HG02678 (cell line): ENCODE measurements around the gene MTM1.

Source experiments
- ATAC-seq: cut with Tn5 transposase; IDR thresholded peaks from one replicate; pipeline ENCODE4 v1.9.1; 2021; ENCODE audit warnings: mild to moderate bottlenecking, moderate library complexity; ENCODE audit not compliant: unreplicated experiment

The MTM1 gene

DNA sequence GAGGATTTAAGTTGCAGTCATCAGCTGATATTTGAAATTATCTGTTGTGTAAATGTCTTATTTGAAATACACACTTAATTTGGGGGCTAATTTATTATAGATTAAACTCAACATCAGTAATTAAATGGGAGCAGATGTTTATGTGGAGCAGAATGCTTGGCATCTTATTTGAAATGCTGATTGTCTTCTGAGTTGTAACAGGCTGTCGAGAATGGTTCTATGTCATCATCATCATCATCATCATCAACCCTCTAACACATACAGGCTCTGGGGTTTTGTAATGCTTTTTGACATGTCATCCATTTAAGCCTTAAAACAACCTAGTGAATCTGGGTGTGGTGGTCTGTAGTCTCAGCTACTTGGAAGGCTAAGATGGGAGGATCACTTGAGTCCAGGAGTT lies 133.0 kb downstream of the MTM1 start:
- no peak for ATAC-seq

DNA sequence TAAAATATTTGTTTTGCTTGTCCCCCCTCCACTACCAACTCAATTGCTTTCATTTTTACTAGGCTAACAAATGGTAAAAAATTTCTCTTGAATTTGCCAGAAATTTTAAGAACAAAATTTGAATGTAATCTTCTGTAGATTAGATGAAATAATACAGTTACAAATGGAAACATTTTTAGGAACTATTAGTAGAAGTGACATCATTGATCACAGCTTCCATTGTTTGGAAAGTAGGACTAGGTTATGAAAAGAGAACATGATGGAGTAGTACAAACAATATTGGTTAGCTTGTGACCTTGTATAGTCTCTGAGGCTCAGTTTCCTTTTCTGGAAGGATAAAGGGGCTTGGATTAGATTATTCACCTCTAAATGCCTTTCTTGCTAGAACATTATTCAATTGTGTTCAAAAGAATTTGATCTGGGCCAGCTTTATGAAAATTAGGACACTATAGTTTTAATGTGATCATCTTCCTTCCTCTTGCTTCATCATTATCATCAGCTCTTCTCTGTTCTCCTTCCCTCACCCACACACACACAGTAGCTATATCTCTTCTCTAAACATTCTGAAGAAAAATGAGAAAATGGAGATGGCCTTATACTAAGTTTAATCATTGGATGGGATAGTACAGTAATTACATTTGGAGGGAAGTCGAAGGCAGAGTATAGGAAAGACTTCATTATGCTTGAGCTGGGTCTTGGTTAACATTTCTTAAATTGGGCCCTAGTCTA lies 134.7 kb downstream of the MTM1 start:
- no peak for ATAC-seq

DNA sequence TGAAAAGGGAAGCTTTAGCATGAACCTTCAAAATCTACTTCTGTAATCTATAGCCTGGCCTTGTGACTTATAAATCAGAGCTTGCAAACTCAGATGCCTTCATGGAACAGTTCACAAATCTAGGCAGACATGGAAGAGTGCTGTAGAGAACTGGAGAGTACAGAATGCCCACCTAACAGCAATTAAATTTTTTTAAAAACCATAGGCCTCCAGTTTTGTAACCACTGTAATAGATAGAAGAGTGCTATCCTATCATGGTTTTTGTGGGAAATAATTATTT lies 135.2 kb downstream of the MTM1 start:
- ATAC-seq, result no peak

DNA sequence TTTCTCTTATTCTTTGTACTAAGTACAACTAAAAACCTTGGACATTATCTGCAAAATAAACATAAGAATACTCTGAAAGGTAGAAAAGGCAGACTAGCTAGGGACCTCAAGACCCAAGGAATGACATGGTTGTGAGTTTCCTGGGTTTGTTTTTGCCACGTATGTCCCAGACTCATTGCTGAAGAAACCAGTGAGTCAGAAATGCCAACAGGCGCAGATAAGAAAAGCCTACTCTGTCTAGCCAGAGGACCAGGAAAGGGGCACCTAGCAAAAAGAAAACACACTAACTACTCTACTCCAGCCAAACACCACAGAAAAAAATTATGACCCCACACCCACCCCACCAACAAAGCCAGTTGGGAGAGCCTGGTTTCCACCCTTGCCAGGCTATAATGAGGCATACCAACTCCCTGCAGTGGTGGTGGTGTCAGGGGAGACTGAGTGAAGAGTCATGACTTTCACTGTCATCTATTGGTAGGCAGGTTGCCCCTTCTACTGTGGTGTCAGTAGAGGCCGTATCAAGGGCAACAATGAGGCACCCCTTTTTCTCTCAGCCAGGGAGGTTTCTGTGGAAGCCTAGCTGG lies 135.7 kb downstream of the MTM1 start:
- no peak for ATAC-seq

DNA sequence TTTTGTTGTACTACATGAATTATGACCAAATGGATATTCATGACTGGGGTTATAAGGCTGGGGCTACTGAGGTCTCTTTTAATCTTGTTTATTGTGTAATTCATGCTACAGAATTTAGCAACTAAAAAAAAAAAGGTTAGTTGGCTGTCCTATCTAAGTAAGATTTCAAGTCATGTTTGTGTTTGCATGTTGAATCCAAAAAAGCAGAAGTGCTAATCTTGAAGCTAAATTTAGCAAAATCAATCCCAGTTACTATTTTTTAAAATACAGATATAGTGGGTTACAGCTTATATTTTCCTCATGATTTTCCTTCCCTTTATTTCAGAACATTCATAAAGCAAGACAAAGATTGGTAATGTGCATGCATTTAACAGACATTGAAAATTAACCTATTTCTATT lies 144.2 kb downstream of the MTM1 start:
- no peak for ATAC-seq

DNA sequence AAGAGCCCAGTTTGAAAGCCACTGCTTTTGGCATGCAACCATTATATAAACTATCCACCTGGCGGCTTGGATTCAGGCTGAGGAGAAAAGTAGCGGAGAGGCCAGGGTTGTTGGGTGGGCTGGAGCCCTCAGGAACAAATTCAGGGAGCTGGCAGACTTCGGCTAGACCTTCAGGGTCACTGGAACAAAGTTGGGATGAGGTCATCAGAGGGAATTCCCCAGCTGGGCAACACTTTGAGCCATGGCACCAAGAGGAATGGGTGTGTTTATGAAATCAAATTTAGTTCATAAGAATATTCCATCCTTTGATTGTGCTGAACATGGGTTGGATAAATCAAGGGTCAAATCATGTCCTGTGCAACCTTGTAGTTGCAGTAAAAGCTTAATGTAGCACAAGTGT lies 146.8 kb downstream of the MTM1 start:
- ATAC-seq, result no peak

DNA sequence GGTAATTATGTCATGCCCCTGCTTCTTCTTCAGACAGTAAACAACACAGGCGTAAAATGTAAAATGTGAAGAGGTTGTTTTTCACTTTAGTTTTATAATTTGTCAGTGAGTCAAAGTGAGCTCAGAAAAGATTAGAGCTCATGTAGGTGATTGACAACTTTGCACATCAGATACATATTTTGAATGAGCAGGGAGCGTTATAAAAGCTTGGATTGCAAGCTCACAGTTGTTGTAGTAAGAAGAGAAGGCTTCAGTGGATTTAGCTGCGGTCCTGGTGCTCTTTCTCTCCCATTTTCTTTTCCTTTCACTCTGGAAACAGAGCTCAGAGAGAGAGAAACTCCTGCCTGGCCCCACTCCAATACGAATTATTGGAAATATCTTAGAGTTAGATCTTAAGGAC lies 151.2 kb downstream of the MTM1 start:
- ATAC-seq, result no peak
